ENCODE results near the gene RRAGD.
"Not testable (repeated sequence)": the region's sequence is repeated elsewhere in the genome, so short reads cannot be mapped to it uniquely, and the experiment has no call there.

Gene RRAGD

GRCh38 chr6:89413006-89413400 is 930 bp upstream of the RRAGD start:
- FAIRE-seq (no peak), DNase-seq (ENCODE audit: extremely low spot score, insufficient read length, low read depth) (no peak)

GRCh38 chr6:89411145-89412070 is 665 bp downstream of the RRAGD start:
- DNase-seq (ENCODE audit: extremely low spot score, insufficient read length, low read depth) (no peak), FAIRE-seq (no peak)

- FAIRE-seq (no peak), DNase-seq (ENCODE audit: extremely low spot score, insufficient read length, low read depth) (no peak)
Measured at GRCh38 chr6:89410788-89411144, 1.3 kb downstream of the RRAGD start.

GRCh38 chr6:89410231-89410761 is 1.8 kb downstream of the RRAGD start:
- FAIRE-seq (peak; percentile 64), DNase-seq (ENCODE audit: extremely low spot score, insufficient read length, low read depth) (no peak)

- FAIRE-seq: no peak
Measured at GRCh38 chr6:89409461-89410035, 2.5 kb downstream of the RRAGD start.

GRCh38 chr6:89406141-89406540 is 5.9 kb downstream of the RRAGD start:
- DNase-seq (ENCODE audit: extremely low spot score, insufficient read length, low read depth) (no peak), FAIRE-seq (no peak)

More at GRCh38 chr6:89409461-89410035, 2.5 kb downstream of the RRAGD start:
- no peak for DNase-seq (ENCODE audit: extremely low spot score, insufficient read length, low read depth)

- FAIRE-seq: no peak
- DNase-seq (ENCODE audit: extremely low spot score, insufficient read length, low read depth): no peak
Measured at GRCh38 chr6:89404512-89404911, 7.6 kb downstream of the RRAGD start.

- DNase-seq (ENCODE audit: extremely low spot score, insufficient read length, low read depth): no peak
- FAIRE-seq: no peak
Measured at GRCh38 chr6:89402776-89403175, 9.3 kb downstream of the RRAGD start.

GRCh38 chr6:89400912-89401399 is 11.1 kb downstream of the RRAGD start:
- DNase-seq (ENCODE audit: extremely low spot score, insufficient read length, low read depth) (no peak), FAIRE-seq (no peak)

- DNase-seq (ENCODE audit: extremely low spot score, insufficient read length, low read depth) (no peak), FAIRE-seq (no peak)
Measured at GRCh38 chr6:89400050-89400449, 12.0 kb downstream of the RRAGD start.

- no peak for FAIRE-seq
- DNase-seq (ENCODE audit: extremely low spot score, insufficient read length, low read depth): no peak
Measured at GRCh38 chr6:89398762-89399525, 13.1 kb downstream of the RRAGD start.

- not testable (repeated sequence) for FAIRE-seq
Measured at GRCh38 chr6:89397884-89398283, 14.2 kb downstream of the RRAGD start.

GRCh38 chr6:89393659-89394058 is 18.4 kb downstream of the RRAGD start:
- DNase-seq (ENCODE audit: extremely low spot score, insufficient read length, low read depth): no peak
- no peak for FAIRE-seq

More at GRCh38 chr6:89397884-89398283, 14.2 kb downstream of the RRAGD start:
- not testable (repeated sequence) for DNase-seq (ENCODE audit: extremely low spot score, insufficient read length, low read depth)

- DNase-seq (ENCODE audit: extremely low spot score, insufficient read length, low read depth) (no peak), FAIRE-seq (no peak)
Measured at GRCh38 chr6:89392823-89393222, 19.2 kb downstream of the RRAGD start.

- FAIRE-seq (no peak), DNase-seq (ENCODE audit: extremely low spot score, insufficient read length, low read depth) (no peak)
Measured at GRCh38 chr6:89388846-89389245, 23.2 kb downstream of the RRAGD start.

- FAIRE-seq (peak; percentile 95), DNase-seq (ENCODE audit: extremely low spot score, insufficient read length, low read depth) (peak; percentile 47)
Measured at GRCh38 chr6:89387516-89388201, 24.4 kb downstream of the RRAGD start.

- DNase-seq (ENCODE audit: extremely low spot score, insufficient read length, low read depth): no peak
- no peak for FAIRE-seq
Measured at GRCh38 chr6:89386917-89387491, 25.1 kb downstream of the RRAGD start.

- FAIRE-seq (no peak), DNase-seq (ENCODE audit: extremely low spot score, insufficient read length, low read depth) (no peak)
Measured at GRCh38 chr6:89385846-89386245, 26.2 kb downstream of the RRAGD start.

GRCh38 chr6:89385156-89385667 is 26.9 kb downstream of the RRAGD start:
- no peak for DNase-seq (ENCODE audit: extremely low spot score, insufficient read length, low read depth)
- FAIRE-seq: no peak

All from GM18507 (cell line).